Stimulated activated CD4-positive, alpha-beta T cell treated with anti-CD3 and anti-CD28 coated beads, Interleukin-4, amount 100 ng/mL, for 1 hour (primary cell): Measurements from ENCODE around the gene ATP5ME.

Source experiments
- DNase-seq: peaks from one replicate; pipeline ENCODE4 v3.0.0-alpha.2; 2020

The ATP5ME gene

DNA sequence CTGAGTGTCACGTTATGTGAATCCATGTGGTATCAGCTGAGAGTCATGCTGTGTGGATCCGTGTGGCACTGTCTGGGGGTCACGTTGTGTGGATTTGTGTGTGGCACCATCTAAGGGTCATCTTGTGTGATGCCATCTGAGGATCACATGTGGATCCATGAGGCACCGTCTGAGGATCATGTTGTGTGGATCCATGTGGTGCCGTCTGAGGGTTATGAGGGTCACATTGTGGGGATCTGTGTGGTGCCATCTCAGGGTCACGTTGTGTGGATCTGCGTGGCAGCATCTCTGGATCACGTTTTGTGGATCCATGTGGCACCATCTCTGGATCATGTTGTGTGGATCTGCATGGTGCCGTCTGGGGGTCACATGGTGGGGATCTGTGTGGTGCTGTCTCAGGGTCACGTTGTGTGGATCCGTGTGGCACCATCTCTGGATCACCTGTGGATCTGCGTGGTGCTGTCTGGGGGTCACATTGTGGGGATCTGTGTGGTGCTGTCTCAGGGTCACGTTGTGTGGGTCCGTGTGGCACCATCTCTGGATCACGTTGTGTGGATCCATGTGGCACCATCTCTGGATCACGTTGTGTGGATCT is 41.8 kb downstream of the ATP5ME start:
- no peak for DNase-seq

DNA sequence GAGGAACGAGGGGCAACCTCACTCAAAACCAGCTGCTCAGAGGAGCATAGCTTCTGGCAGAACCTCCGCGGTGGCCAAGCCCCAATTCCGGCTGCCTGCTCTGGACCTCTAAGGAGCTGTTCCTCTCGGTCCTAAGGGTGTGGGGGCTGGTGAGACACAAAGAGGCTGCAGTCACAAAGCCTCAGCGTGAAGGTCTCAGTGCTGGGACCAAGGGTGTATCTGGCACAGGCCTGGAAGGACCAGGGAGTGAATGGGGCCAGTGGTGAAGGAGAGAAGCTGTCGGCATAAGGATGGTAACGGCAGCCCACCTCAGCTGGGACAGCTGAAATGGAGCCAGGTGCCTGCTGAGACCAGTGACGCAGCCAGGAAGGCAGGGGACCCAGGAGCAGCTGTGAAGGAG is 43.4 kb downstream of the ATP5ME start:
- no peak for DNase-seq

DNA sequence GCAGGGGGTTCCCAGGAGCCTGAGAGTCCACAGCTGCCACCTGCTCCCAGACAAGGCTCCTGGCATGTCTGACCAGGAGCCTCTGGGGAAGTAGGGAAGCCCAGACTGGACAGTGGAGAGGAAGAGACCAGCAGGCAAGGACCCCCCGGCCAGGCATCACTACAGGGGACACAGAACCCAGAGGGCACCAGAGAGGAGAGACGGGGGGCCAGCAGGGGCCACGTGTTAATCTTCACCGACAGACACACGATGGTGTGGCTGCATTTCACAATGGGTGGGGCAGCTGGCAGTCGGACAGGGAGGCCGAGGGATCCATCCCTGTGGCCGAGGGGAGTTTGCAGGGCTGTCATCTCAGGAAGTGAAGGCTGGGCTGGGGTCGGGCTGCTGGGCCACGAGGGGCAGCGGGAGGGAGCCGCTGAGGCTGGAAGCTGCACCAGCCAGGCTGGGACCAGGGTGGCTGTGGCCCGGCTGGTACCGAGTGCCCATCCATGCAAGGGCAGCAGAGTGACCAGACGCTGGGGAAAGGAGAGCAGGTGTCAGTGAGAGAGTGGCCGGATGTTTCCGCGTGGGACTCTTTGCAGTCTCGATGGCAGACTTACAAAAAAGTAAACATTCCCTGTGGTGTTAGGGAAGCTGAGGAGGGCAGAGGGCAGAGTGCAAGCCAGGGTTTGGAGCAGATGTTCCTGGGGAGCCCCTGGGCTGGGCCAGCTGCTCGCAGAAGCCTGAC is 44.0 kb downstream of the ATP5ME start:
- no peak for DNase-seq

DNA sequence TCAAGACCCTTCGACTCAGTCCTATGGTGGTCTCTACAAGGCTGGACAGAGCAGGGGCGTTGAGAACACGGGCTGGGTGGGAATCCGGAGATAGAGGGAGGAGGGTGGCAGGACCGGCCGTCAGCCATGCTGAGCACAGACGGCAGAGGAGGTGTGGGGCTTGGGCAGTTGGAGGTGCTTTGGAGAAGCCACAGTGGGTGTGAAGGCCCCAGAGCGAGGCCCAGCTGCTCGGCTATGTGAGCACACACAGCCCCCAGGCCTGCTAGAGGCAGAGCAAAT is 44.5 kb downstream of the ATP5ME start:
- DNase-seq, result no peak

DNA sequence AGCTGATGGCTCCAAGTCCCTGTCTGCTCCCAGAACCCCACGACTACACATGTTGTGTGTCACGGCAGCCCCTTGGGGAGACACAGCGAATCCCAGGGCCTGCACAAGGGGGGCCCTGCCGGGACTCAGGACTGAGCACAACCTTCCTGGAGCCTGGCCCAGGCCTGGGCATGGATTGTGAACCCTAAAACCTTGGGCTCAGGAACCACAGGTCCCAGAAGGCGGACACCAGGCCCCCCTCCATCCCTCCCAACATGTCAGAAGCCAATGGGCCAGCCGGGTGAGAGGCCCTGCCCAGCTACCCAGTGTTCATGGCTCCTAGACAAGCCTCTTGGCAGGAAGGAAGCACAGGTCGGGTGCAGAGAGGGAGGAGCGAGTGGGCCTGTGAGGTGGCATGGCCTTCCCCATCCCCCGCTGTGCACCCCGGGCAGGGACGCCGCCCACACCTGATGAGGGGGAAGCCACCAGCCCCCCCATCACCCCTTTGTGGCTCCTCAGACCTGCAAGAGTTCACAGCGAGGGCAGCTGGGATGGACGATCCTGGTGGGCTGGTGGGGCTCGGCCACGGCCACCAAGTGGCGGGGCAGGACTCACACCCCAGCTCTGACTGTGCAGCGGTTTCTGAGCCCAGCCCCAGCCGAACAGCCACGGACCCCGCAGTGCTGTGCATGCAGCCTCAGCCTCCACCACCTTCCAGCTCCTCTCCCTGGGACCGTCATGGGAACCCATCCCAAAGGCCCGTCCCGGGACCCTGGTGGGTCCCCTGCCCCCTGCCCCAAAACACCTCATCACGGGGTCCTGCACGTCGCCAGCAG is 45.0 kb downstream of the ATP5ME start:
- no peak for DNase-seq

DNA sequence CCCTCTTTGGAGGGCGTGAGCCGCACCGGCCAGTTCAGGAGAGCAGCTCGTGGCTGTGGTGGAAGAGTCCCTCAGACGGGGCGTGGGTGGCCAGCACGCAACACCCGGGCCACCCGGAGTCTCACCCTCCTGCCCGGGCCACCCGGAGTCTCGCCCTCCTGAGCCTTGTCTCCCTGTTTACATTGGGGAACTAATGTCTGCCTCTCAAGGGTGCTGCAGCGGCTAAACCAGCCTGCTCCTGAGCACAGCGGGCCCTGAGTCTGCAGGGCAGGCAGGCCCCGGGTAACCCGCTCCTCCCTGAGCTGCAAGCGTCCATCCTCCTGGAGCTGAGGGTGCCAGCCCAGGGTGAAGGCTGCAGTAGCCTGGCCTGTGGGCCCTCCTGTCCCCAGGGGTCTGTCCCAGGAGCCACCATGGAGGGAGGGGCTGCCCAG is 45.8 kb downstream of the ATP5ME start:
- DNase-seq, result no peak

DNA sequence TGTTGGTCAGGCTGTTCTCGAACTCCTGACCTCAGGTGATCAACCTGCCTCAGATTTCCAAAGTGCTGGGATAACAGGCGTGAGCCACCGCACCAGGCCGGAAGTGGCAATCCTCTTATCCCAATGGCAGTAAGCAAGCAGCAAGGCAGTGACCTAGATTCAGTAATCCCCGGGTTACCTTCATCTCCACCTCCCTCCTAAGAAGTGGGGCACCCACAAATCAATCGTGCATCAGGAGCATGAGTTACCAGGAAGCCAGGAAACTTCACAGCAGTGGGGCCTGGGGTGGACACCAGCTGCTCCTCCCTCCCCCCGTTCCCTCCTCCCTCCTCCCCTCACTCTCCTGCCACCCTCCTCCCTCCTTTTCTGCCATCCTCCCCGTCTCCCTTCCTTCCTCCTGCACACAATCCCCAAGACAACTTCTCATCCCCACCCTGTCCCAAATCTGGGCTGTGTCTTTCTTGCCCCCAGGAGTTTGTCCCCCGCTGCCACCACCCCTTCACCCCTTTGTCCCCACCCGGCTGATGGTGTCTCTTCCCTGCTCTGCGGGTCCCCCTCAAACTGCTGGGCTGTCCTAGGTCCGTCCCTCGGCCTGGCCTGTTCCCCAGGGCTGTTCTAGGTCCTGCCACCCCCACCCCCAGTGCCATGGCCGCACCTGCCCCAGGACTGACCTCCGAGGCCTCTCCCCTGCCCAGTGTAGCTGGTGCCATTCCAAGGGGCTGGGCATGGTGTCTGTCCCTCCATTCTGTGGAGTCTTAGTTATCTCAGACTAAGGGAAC is 46.5 kb downstream of the ATP5ME start:
- no peak for DNase-seq

DNA sequence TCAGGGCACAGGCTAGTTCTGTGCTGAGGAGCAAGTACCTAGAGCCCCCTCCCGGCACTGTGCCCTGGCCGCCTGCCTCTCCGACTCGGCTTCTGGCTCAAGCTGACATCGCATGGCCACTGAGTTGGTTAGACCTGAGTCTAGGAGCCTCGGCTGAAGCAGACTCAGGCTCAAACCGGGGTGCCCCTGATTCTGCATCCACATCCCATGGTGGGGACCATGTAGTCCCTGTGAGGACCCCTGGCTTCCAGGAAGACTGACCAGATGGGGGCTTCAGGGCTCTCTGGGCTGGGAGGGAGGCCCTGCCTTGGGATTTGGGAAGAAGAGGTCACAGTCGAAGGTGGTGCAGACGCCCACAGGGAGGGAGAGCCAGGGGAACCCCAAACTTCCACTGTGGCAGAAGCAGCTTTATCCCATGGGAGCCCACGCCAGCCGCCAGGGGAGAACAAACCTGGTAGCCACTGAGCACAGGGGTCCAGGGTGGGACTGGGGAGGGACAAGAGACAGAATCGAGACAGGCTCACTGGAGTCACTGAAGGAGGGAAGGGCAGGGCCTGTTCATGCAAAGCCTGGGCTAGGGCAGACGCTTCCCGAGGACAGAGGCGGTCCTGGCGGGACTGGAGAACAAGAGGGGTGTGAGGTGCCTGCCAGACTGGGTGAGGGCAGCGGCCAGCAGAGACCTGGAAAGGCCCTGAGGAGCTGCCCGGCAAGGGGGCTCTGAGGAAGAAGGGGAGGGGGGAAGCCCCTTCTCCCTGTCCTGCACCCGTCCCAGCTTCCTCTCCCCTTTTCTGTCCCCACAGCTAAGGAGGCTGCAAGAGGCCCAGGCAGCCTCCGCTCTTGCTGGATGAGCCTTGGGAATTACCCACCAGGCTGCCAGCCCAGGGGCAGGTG is 47.6 kb downstream of the ATP5ME start:
- no peak for DNase-seq

DNA sequence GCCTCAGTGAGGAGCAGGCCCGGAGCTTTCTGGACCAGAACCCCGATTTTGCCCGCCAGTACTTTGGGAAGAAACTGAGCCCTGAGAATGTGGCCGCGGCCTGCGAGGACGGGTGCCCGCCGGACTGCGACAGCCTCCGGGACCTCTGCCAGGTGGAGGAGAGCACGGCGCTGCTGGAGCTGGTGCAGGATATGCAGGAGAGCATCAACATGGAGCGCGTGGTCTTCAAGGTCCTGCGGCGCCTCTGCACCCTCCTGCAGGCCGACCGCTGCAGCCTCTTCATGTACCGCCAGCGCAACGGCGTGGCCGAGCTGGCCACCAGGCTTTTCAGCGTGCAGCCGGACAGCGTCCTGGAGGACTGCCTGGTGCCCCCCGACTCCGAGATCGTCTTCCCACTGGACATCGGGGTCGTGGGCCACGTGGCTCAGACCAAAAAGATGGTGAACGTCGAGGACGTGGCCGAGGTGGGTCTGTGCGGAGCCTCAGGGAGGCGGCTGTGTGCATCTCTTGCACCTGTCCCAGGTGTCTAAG is 48.4 kb downstream of the ATP5ME start:
- no peak for DNase-seq

DNA sequence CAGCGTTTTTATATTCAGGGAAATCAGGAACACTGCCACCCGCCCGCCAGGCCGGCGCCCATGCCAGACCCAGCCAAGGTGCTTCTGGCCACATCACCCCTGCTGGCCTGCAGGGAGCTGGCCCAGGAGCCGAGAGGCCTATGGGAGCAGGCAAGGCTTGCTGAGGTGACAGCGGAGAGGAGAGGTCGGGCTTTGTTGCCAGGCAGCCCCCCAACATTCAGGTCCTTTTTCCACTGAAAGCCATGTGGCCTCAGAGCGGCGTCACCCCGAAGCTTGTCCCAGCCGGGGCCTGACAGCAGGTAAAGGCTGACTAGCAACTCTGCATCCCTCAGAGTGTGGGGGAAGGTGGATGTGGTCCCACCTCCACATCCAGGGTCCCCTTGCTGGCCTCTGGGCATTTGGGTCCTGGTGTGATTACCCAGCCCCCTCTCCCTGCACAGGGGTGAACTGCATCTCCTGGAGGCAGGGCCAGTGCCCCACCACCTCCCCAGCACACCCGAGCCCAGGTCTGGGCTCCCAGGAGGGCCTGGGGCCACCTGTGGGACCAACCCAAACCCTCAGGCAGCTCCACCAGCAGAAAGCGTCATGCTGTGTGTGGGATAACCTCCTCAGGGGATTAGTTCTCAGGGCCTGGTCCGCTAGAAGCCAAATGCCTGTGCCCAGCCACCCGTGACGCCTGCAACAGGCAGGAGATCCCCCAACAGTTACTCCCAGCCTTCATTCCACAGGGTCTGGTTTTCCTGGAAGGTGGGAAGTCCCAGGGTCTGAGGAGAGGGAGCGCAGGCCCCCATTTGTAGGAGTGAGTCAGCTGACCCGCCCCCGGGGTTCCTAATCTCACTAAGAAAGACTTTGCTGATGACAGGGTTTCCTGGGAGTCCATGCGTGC is 49.1 kb downstream of the ATP5ME start, which contains the start of gene PDE6B:
TSS of gene PDE6B (plus strand) at position 869 of the 886 bp plus-strand sequence. CDS start 54 bp downstream, outside the sequence.
- DNase-seq, result no peak

DNA sequence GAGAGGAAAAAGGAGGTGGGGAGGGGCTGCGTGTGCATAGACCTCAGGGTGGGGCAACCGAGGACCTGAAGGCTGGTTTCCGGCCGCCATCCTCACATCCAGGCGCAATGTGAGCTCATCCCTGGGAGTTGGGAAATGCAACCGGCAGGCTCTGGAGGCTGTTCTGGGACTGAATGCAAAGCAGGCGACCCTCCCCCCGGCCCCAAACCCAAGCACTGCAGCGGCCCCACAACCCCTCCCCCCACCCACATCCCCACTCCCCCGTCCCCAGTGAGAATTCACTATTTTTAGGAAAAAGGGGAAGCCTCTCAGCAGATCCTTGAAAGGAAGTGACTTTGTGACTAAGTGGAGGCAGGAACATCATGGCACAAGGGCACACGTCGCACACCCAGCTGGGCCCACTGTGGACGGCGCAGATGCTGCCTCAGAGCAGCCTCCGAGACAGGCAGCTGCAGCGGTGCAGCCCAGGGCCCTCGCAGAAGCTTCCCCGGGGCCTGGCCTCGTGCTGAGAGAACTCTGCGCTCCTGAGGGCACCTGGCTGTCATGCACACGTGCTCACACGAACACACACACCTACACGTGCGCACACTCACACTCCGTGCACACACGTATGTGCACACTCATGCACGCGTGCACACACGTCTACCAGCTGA is 50.0 kb downstream of the ATP5ME start:
- DNase-seq, result no peak

DNA sequence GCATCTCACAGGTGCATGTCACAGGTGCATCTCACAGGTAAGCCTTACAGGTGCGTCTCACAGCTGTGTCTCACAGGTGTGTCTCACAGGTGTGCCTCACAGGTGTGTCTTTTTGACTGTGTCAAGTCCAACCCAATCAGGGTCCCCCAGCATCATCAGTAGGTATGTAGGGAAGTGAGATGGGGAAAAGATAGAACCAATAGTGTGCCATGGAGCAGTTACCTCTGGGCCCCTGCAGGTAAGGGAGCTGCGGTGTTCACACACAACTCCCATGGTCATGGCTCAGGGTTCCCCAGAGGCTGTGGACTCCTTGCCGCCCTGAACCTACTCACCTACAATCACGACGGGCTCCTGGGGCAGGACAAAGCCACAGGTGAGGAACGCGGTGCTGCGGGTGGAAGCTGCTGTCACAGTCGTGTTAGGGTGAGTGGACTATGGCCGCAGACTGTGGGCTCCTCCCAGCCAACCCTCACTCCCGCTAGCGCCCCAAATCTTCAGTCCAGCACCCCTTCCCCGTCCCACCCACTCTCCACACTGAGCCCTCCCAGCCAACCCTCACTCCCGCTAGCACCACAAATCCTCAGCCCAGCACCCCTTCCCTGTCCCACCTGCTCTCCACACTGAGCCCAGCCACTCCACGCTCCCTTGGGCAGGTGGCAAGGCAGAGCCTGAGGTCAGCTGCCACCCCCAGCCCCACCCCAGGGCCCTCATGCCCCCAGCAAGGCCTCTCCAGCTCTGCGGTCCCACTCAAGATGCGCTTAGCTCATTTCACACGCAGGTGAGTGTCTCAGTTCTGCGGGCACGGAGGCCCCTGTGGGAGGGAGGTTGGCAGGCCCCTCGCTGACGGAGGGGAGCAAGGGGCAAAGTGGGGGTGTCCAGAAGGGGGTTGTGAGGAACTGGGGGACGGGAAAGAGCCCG is 50.8 kb downstream of the ATP5ME start:
- DNase-seq, result no peak
